ENCODE measurements around the gene FSCN2.
A peak's percentile ranks its signal among the peaks of the same experiment; 100 is the strongest.

Gene FSCN2

GRCh38 chr17:81517339-81518112 is 10.7 kb upstream of the FSCN2 start:
- peak; percentile 91 for DNase-seq (ENCODE audit: low spot score)
- no peak for TF ChIP-seq CTCF (IDR thresholded peaks at IDR 0.05; ENCODE audit: borderline replicate concordance, control extremely low read depth, extremely low read depth, insufficient read depth, missing control alignments)
- in situ Hi-C loops (cut with MboI; ENCODE audit: low sequenced_read_pairs, unreplicated experiment), result no loop called here

- in situ Hi-C loops (cut with MboI; ENCODE audit: low sequenced_read_pairs, unreplicated experiment), result no loop called here
- no peak for DNase-seq (ENCODE audit: low spot score)
- no peak for TF ChIP-seq CTCF (IDR thresholded peaks at IDR 0.05; ENCODE audit: borderline replicate concordance, control extremely low read depth, extremely low read depth, insufficient read depth, missing control alignments)
These were observed 9.9 kb upstream of the FSCN2 start for GRCh38 chr17:81518113-81518784.

GRCh38 chr17:81518785-81519283 is 9.3 kb upstream of the FSCN2 start:
- TF ChIP-seq CTCF (IDR thresholded peaks at IDR 0.05; ENCODE audit: borderline replicate concordance, control extremely low read depth, extremely low read depth, insufficient read depth, missing control alignments), result no peak
- peak; percentile 72 for DNase-seq (ENCODE audit: low spot score)
- in situ Hi-C loops (cut with MboI; ENCODE audit: low sequenced_read_pairs, unreplicated experiment), result no loop called here

- TF ChIP-seq CTCF (IDR thresholded peaks at IDR 0.05; ENCODE audit: borderline replicate concordance, control extremely low read depth, extremely low read depth, insufficient read depth, missing control alignments), result peak; percentile 36
- in situ Hi-C loops (cut with MboI; ENCODE audit: low sequenced_read_pairs, unreplicated experiment), result no loop called here
- peak; percentile 83 for DNase-seq (ENCODE audit: low spot score)
These were observed 8.7 kb upstream of the FSCN2 start for GRCh38 chr17:81519284-81520020.

- no peak for TF ChIP-seq CTCF (IDR thresholded peaks at IDR 0.05; ENCODE audit: borderline replicate concordance, control extremely low read depth, extremely low read depth, insufficient read depth, missing control alignments)
- in situ Hi-C loops (cut with MboI; ENCODE audit: low sequenced_read_pairs, unreplicated experiment), result no loop called here
- DNase-seq (ENCODE audit: low spot score), result no peak
These were observed 7.9 kb upstream of the FSCN2 start for GRCh38 chr17:81520021-81520901.
